Activated naive CD8-positive, alpha-beta T cell treated with anti-CD3 and anti-CD28 coated beads, Interleukin-2, amount 50 U/mL, for 16 hours (primary cell): ENCODE data around the gene LMTK2.
"Not testable (repeated sequence)": the region's sequence is repeated elsewhere in the genome, so short reads cannot be mapped to it uniquely, and the experiment has no call there.

Experiments
- DNase-seq: peaks from one replicate; pipeline ENCODE4 v3.0.0-alpha.2; 2020; ENCODE audit warnings: low read depth, low spot score

The LMTK2 gene

GRCh38 chr7:98105942-98106544 lies 619 bp upstream of the LMTK2 start:
- no peak for DNase-seq

DNA sequence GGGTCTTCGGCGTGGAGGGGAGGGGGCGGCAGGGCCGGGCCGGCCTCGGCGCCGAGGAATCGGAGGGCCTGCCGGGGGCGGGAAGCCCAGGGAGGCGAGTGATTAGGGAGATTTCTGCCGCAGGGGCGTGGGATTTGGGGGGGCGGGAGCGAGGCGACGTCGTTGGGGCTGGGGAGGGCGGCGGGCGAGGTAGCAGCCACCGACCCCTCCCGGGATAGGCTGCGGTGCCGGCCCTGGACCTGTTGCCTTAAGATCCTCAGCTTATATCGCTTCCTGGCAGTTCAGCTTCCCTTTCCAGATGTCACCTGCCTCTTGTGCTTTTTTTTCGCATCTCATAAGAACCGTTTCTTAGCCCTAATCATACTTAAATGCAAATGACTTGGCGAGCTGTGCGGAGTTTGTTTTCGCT lies 655 bp downstream of the LMTK2 start:
- no peak for DNase-seq

- DNase-seq: no peak
These were observed 3.8 kb downstream of the LMTK2 start for GRCh38 chr7:98110249-98111022.

- DNase-seq: no peak
These were observed 5.4 kb downstream of the LMTK2 start for GRCh38 chr7:98112077-98112476.

DNA sequence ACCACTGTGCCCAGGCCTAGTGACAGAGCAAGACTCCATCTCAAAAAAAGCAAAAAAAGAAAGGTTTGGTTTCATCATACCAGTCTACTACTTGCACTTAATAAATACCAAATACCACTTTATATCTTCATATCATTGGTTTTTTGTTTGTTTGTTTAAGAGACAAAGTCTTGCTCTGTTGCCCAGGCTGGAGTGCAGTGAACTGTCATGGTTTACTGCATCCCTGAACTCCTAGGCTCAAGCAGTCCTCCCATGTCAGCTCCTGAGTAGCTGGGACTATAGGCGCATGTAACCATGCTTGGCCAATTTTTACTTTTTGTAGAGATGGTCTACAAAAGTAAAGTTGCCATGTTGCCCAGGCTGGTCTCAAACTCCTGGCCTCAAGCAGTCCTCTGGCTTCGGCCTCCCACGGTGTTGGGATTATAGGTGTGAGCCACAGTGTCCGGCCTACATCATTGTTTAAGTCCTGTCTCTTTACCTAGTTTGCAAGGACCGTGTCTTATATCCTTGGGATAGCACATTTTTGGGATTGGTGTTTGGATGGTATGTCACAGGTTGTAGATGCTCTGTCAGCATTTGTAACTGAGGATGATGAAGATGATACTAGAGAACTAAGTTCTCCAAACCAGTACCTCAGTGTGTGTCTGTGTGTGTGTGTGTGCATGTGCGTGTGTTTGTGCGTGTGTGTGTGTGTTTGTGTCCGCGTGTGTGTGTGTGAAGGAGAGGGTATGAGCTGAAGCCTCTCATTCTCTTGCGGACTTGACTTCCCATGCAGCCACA lies 9.3 kb downstream of the LMTK2 start:
- DNase-seq: no peak

GRCh38 chr7:98116656-98117461 lies 10.2 kb downstream of the LMTK2 start:
- no peak for DNase-seq

GRCh38 chr7:98119256-98119918 lies 12.7 kb downstream of the LMTK2 start:
- DNase-seq: no peak

DNA sequence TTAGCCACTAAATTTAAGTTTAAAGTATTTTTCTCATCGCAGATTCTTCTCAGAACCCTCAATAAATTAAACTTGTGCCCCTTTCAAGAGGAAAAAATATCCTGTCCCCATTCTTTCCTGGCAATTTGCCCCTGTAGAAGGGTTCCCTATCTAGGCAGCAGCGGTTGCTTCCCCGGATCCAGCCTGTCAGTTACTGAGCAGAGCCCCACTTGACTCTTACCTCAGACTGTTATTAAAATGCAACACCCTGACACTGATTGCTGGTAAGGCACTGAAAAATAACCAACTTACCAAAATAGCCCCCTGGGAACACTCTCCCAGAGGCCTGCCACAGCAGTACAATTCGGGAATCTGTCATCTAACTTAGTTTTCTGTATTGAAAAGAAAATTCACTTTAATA lies 13.9 kb downstream of the LMTK2 start:
- DNase-seq: no peak

DNA sequence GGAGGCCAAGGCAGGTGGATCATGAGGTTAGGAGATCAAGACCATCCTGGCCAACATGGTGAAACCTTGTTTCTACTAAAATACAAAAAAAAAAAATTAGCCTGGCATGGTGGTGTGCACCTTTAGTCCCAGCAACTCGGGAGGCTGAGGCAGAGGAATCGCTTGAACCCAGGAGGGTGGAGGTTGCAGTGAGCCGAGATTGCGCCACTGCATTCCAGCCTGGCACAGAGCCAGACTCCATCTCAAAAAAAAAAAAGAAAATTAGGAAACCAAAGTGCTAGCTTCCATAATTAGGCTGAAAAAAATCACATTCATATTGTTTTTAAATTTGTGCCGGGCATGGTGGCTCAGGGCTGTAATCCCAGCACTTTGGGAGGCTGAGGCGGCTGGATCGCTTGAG lies 14.7 kb downstream of the LMTK2 start:
- not testable (repeated sequence) for DNase-seq

GRCh38 chr7:98123365-98123696 lies 16.7 kb downstream of the LMTK2 start:
- no peak for DNase-seq

- no peak for DNase-seq
These were observed 19.1 kb downstream of the LMTK2 start for GRCh38 chr7:98125759-98126158.

- no peak for DNase-seq
These were observed 19.9 kb downstream of the LMTK2 start for GRCh38 chr7:98126311-98127142.

DNA sequence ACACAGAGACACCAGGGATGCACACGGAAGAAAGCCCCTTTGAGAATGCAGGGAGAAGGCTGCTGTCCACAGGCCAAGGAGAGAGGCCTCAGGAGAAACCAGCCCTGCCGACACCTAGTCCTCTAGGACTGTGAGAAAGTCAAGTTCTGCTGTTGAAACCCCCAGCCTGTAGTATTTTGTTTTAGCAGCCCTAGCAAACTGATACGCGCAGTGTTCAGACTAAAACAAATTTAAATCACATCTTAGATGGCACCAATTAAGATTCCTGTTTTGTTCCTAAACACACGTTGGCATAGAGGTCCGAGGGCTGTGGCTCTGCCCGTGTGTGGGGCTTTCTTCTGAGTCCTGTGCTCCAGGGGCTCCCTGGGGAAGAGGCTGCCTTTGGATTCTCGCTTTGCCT lies 21.7 kb downstream of the LMTK2 start:
- DNase-seq: no peak

DNA sequence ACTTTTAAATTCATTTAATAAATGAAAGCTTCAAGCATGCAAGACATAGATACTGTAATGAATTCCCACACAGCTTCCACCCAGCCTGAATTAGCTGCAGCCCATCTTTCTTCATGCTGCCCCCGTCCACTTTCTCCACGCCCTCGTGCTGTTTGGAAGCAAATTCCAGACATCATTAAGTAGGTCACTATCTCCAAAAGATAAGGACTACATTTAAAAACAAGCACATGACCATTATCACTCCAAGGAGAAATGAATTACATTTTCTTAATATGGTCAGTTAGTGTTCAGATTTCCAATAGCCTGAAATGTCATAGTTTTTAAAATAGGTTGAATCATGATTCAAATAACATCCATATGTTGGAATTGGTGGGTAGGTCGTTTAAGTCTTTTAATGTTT lies 24.3 kb downstream of the LMTK2 start:
- DNase-seq: no peak

GRCh38 chr7:98133181-98133580 lies 26.5 kb downstream of the LMTK2 start:
- DNase-seq: no peak

DNA sequence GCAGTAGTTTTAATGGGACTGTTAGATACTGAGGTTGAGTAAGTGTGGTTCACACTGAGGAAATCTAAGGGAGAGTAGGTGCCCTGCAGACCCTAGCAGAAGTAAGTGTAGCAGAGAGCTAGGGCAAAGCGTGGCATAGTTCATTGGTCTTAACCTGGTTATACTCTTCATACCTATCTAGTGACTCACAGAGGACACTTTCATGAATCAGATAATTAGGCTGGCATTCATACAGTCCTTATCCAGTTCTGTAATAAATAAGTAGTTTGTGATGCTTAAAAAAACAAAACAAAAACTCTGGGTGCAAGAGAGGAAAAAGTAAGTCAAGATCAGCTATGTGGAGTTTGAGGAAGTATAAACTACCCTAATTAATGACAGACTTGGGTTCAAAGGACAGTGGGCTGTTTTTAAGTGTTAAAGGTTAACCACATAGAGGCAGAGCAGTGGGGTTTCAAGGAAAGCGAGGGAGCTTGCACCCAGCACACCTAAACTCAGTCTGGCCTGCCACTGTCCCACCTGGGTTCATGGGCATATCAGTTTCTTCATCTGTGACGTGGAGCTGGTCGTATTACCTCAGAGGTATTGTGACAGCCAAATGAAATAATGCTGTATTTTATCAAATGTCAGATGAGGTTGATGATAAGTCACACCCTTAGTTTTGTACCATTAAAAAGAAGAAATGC lies 27.1 kb downstream of the LMTK2 start:
- DNase-seq: no peak

DNA sequence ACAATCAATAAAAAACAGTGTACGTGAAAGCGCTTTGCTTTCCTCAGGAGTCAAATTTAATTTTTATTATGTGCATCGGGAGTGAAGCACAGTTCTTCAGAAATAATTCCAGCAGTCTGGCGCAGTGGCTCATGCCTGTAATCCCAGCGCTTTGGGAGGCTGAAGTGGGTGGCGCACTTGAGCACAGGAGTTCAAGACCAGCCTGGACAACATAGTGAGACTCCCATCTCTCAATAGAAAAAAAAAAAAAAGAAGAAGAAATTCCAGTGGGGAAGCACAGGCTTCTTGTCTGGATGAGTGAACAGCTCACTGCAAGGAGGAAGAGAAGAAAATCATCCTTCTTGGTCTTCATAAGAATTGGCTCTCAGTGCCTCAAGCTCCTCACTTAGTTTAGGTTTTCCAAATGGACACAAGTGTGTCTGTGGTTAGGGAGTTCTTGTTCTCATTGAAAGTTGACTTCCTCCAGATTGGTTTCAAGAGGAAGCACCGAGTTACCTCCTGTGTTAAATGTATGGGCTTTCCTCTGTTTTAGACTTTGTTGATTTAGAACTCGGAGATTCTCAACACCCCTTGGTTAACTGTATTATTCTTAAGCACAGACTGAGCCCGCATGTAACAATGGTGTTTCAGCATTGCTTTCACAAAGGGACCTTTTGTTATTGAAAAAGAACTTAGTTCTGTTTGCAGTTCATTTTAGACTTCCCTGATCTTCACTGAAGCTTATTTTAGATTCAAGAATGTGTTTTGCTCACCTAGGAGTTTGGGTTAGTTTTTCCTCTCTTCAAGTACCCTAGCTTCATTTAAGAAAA lies 28.0 kb downstream of the LMTK2 start:
- no peak for DNase-seq

DNA sequence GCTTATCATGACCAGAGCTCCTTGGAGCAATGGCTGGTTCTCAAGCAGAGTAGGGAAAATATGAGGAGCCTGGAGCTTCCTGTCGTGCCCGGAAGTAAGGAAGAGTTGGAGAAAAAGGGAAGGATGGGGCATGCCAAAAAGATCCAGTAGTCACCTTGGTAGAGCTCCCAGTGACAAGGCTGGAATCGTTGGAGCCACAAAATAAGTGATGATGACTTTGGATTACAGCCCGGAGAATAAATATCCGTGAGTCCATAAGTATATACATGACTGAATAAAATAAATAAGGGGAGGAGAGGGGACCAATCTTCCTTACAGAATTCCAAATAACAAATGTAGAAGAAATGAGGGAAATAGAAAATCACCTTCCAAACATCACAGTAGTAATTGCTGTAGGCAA lies 29.3 kb downstream of the LMTK2 start:
- DNase-seq: no peak

DNA sequence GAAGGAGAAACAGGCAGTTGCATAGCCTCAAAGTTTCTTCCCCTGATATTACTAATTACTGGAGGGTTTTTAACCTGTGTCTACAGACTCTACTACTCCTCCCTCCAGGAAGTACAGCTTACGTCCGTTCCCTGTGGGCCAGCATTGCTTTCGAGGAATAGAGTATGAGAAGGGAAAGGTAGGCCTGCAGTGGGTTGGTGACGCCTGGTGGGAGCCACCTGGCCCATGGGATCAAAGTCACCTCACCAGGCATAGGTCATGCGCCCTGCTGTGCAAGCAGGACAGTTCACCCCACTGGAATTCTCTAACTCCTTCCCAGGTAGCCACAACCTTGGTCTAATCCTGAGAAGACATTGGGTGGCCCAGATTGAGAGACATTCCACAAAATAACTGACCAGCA lies 29.8 kb downstream of the LMTK2 start:
- DNase-seq: no peak
